Stimulated activated CD8-positive, alpha-beta memory T cell treated with anti-CD3 and anti-CD28 coated beads, Interleukin-15, amount 100 ng/mL, for 24 hours (primary cell): ENCODE results near the gene AKIP1.
"Not testable (repeated sequence)": the region's sequence is repeated elsewhere in the genome, so short reads cannot be mapped to it uniquely, and the experiment has no call there.

Experiments
- DNase-seq: peaks from one replicate; pipeline ENCODE4 v3.0.0-alpha.2; 2020; ENCODE audit warnings: low read depth

The AKIP1 gene

GRCh38 chr11:8911029-8911823, at the start of gene AKIP1:
TSS of gene AKIP1 (plus strand) at chr11:8911189. CDS start at chr11:8911450, 261 bp downstream.
- DNase-seq: peak; percentile 74

GRCh38 chr11:8863838-8864237, 47.2 kb upstream of the AKIP1 start:
- DNase-seq: no peak

DNA sequence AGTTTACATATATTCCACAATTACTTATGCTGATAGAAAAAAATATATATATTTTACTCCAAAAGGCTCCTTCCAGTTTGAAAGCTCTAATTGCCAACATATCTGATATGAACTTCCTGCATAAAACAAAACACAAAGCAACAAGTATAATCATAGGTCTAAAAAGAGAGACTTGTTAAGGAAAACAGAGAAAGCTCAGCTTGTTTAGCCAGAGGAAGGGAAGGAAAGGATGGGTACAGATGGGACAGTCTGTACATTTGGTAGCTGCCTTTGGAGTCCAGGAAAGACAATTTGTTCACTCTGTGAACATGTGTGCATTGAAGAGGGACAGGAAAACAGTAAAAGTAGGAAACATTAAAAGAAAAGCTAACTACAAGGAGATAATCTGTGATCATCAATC, 45.7 kb upstream of the AKIP1 start:
- DNase-seq: no peak

- DNase-seq: no peak
Observed at GRCh38 chr11:8867035-8867434, 44.0 kb upstream of the AKIP1 start.

- DNase-seq: no peak
Observed at GRCh38 chr11:8867931-8868631, 42.9 kb upstream of the AKIP1 start.

GRCh38 chr11:8870411-8871170, 40.4 kb upstream of the AKIP1 start:
- no peak for DNase-seq

DNA sequence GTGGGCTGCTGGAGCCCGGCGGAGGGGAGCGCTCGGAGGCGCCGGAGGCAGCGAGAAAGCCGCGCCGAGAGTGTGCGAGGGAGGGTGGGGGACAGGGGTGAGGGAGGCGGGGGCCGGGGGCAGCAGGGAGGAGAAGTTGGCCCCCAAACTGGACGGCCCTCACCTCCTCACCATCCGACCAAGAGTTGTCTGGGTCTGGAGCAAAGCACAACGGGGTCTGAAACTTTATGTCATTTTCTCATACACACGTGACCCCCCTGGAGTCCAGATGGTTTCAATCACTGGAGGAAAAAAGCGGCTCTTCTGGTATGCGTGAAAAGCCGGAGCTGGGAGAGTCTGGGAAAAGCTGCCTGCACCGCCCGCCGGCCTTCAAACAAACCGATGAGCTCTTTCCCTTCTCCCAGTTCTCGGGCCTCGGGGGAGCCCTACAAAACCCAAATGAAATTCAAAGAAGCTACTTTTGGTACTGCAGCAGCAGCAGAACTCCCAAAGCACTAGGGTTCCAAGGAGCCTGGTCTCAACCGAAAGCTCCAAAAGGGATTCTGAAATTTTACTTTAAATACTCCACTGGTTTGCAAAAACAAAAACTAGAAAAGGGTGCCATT, 39.7 kb upstream of the AKIP1 start:
- DNase-seq: no peak

DNA sequence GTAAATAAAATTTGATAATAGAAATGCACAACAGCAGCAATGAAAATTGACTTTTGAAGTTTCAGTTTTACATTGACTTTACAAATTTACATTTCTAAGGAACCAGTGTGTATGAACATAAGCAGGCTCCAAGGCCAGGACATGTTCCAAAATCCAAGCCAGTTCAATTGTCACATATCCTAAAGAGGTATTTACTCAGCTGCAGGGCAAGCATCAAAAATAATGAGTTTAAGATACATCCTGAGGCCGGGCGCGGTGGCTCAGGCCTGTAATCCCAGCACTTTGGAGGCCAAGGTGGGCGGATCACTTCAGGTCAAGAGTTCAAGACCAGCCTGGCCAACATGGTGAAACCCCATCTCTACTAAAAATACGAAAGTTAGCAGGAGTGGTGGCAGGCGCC, 39.0 kb upstream of the AKIP1 start:
- no peak for DNase-seq

GRCh38 chr11:8873741-8874405, 37.1 kb upstream of the AKIP1 start:
- DNase-seq: no peak

DNA sequence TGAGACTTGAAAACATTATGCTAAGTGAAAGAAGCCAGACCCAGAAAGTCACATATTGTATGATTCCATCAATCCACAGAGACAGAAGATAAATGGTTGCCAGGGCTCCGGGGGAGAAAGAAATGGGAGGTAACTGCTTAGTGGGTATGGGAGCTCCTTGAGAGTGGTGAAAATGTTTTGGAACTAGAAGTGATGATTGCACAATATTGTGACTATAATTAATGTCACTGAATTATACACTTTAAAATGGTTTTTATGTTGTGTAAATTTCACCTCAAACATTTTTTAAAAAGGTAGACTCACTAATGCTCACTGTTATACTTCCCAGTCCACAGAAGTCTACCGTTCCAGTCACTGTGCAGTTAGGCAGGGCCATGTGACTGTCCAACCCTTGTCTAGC, 32.2 kb upstream of the AKIP1 start:
- no peak for DNase-seq

DNA sequence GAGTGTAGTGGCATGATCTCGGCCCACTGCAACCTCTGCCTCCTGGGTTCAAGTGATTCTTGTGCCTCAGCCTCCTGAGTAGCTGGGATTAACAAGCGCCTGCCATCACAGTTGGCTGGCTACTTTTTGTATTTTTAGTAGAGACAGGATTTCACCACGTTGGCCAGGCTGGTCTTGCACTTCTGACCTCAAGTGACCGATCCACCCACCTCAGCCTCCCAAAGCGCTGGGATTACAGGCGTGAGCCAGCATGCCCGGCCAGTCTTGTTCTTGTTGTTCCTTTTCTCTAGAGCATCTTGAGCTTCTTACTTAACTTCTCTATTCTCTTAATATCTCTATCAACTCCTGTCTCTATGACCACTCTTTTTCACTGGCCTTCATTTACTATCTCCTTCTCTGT, 29.4 kb upstream of the AKIP1 start:
- not testable (repeated sequence) for DNase-seq

GRCh38 chr11:8886322-8886721, 24.7 kb upstream of the AKIP1 start:
- no peak for DNase-seq

GRCh38 chr11:8891185-8891584, 19.8 kb upstream of the AKIP1 start:
- DNase-seq: not testable (repeated sequence)

DNA sequence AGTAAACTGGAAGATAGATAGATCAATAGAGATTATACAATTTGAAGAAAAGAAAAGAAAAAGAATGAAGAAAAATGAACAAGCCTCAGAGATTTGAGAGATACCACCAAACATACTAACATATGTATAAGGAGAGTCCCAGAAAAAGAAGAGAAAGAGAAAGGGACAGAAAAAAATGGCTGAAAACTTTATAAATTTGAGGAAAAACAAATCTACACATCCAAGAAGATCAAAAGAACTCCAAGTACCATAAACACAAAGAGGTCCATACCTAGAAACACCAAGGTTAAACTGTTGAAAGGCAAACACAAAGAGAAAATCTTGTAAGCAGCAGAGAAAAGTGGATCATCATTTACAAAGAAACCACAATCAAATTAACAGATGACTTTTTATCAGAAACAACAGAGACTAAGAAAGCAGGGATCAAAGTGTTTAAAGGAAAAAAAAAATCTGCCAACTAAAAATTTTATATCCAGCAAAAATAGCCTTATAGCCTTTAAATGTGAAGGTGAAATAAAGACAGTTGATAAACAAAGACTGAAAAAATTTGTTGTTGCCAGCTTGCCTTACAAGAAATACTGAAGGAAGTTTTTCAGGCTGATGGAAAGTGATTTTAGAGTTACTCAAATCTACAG, 11.8 kb upstream of the AKIP1 start:
- DNase-seq: no peak

- no peak for DNase-seq
Observed at GRCh38 chr11:8905528-8906165, 5.3 kb upstream of the AKIP1 start.

DNA sequence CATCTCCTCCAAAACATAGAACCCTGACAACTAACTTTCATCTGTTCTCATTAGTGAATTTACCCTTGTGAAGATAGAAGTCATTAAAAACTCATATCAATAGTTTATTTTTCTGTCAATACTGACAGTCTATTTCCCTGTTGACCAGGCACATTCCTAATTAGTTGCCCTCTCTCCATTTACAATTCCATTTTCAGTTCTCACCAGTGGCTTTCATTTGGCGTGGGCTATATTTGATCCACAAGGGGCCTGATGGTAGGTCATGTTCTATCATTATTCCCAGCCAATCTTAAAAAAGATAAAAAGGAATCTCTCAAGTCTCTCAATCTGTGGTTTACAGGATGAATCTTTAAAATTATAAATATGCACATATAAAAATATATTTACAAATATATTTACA, 3.9 kb upstream of the AKIP1 start:
- DNase-seq: no peak

GRCh38 chr11:8908099-8908498, 2.9 kb upstream of the AKIP1 start:
- DNase-seq: no peak

- no peak for DNase-seq
Observed at GRCh38 chr11:8910649-8911026, 351 bp upstream of the AKIP1 start.

DNA sequence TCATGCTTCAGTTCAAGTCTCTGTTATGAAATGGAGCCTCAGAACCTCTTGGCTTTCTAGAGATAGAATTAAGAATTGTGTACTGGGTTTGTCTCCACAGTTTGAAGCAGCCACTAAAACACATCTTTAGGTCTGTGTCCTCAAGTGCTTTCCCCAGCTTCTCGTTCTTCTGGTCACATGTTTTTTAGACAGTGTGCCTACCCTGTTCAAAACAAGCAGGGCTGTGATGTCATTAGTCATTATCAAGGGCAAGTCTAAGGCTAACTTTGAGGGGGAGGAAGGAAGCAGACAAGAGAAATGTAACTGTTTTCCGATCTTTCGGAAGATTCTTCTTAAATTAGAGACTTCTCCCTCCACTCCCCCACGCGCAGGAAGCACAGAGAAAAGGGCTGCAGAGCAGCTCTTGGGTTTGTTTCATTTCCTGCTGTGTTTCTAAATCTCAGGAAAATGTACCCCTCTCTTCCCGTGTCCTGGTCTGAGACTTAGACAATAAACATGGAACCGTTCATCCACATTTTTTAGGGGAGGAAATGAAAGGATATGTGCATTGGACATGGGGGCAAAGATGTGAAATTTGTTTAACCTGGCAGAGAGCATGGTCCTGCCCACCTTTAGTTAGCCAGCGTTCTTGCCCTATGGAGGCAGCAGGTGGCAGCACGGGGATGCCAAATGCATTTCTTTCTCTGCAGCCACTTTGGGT, 3.1 kb downstream of the AKIP1 start:
- no peak for DNase-seq

- DNase-seq: no peak
Observed at GRCh38 chr11:8914661-8915018, 3.7 kb downstream of the AKIP1 start.
